Stomach smooth muscle (tissue), 2 donors: ENCODE data around the gene NCS1.
A peak's percentile ranks its signal among the peaks of the same experiment; 100 is the strongest.

Source experiments
- H3K27ac ChIP-seq: one replicate; pipeline ENCODE4 v1.7.0; 2013; ENCODE audit warnings: mild to moderate bottlenecking, low read length, inconsistent platforms
- H3K27me3 ChIP-seq, 2 donors: one replicate each; pipeline ENCODE4 v1.7.0; 2013; ENCODE audit warnings: low read length in 2 of 2; ENCODE audit not compliant: insufficient read depth in 2 of 2, control insufficient read depth in 1 of 2
- H3K36me3 ChIP-seq, 2 donors: one replicate each; pipeline ENCODE4 v1.7.0; 2013; ENCODE audit warnings: low read length in 2 of 2; ENCODE audit not compliant: control insufficient read depth in 2 of 2, insufficient read depth in 2 of 2
- H3K4me1 ChIP-seq: one replicate; pipeline ENCODE4 v1.7.0; 2013; ENCODE audit warnings: low read length; ENCODE audit not compliant: control insufficient read depth, insufficient read depth
- H3K4me3 ChIP-seq, 2 donors: one replicate each; pipeline ENCODE4 v1.7.0; 2013; ENCODE audit warnings: low read length in 2 of 2
- H3K9ac ChIP-seq, 2 donors: one replicate each; pipeline ENCODE4 v1.7.0; 2013; ENCODE audit warnings: low read length in 2 of 2, mild to moderate bottlenecking in 1 of 2
- H3K9me3 ChIP-seq, 2 donors: one replicate each; pipeline ENCODE4 v1.7.0; 2013; ENCODE audit warnings: low read length in 2 of 2; ENCODE audit not compliant: control insufficient read depth in 2 of 2
- donor health status: healthy.
- donor health status: Pancreatic carcinoma.

Gene NCS1

GRCh38 chr9:130159915-130160670 is 12.1 kb upstream of the NCS1 start:
- no peak overlapping the region for H3K27ac ChIP-seq
- no peaks in the 10 kb centered on the region for H3K36me3 ChIP-seq
- no peaks in the 10 kb centered on the region for H3K9me3 ChIP-seq
- no peak overlapping the region for H3K9ac ChIP-seq
- H3K4me3 ChIP-seq: no peak overlapping the region
- no peaks in the 10 kb centered on the region for H3K27me3 ChIP-seq
- no peaks in the 10 kb centered on the region for H3K4me1 ChIP-seq

GRCh38 chr9:130160862-130161470 is 11.2 kb upstream of the NCS1 start:
- Histone ChIP-seq H3K4me1 (no peaks in the 10 kb centered on the region), H3K36me3 (no peaks in the 10 kb centered on the region), H3K27ac (no peak overlapping the region), H3K27me3 (no peaks in the 10 kb centered on the region), H3K9me3 (no peaks in the 10 kb centered on the region), H3K4me3 (no peak overlapping the region), H3K9ac (no peak overlapping the region)

GRCh38 chr9:130165579-130165978 is 6.6 kb upstream of the NCS1 start:
- Histone ChIP-seq H3K9me3 (no peaks in the 10 kb centered on the region), H3K27ac (no peak overlapping the region), H3K36me3 (no peaks in the 10 kb centered on the region)

GRCh38 chr9:130166399-130166798 is 5.8 kb upstream of the NCS1 start:
- Histone ChIP-seq H3K36me3 (no peaks in the 10 kb centered on the region), H3K4me3 (no peak overlapping the region), H3K9ac (no peak overlapping the region), H3K4me1 (peaks cover 3% of the 10 kb centered on the region), H3K9me3 (no peaks in the 10 kb centered on the region), H3K27me3 (no peaks in the 10 kb centered on the region), H3K27ac (no peak overlapping the region)

More at GRCh38 chr9:130165579-130165978, 6.6 kb upstream of the NCS1 start:
- Histone ChIP-seq H3K4me3 (no peak overlapping the region), H3K27me3 (no peaks in the 10 kb centered on the region), H3K4me1 (no peaks in the 10 kb centered on the region), H3K9ac (no peak overlapping the region)

- Histone ChIP-seq H3K27me3 (no peaks in the 10 kb centered on the region), H3K4me1 (peaks cover 11% of the 10 kb centered on the region), H3K9ac (no peak overlapping the region), H3K36me3 (no peaks in the 10 kb centered on the region), H3K27ac (no peak overlapping the region), H3K9me3 (no peaks in the 10 kb centered on the region), H3K4me3 (no peak overlapping the region)
These were observed 4.3 kb upstream of the NCS1 start for GRCh38 chr9:130167927-130168326.

- H3K9ac ChIP-seq: peak overlapping the region in 1 of 2 donors; percentile 45
- H3K36me3 ChIP-seq: no peaks in the 10 kb centered on the region
- peaks cover 43% of the 10 kb centered on the region for H3K4me1 ChIP-seq
- no peaks in the 10 kb centered on the region for H3K27me3 ChIP-seq
- H3K4me3 ChIP-seq: peak overlapping the region; percentile 43 to 62
- H3K27ac ChIP-seq: peak overlapping the region; percentile 31
- no peaks in the 10 kb centered on the region for H3K9me3 ChIP-seq
These were observed 717 bp upstream of the NCS1 start for GRCh38 chr9:130171226-130172148.

GRCh38 chr9:130172858-130173665 is 858 bp downstream of the NCS1 start:
- peaks cover 58% of the 10 kb centered on the region for H3K4me1 ChIP-seq
- H3K4me3 ChIP-seq: peak overlapping the region; percentile 80 to 88
- no peaks in the 10 kb centered on the region for H3K36me3 ChIP-seq
- H3K9me3 ChIP-seq: no peaks in the 10 kb centered on the region
- H3K27ac ChIP-seq: peak overlapping the region; percentile 98
- H3K9ac ChIP-seq: peak overlapping the region; percentile 85 to 88
- no peaks in the 10 kb centered on the region for H3K27me3 ChIP-seq

- Histone ChIP-seq H3K27ac (peak overlapping the region; percentile 98), H3K27me3 (no peaks in the 10 kb centered on the region), H3K4me1 (peaks cover 63% of the 10 kb centered on the region), H3K9ac (peak overlapping the region; percentile 85 to 88), H3K9me3 (no peaks in the 10 kb centered on the region), H3K4me3 (peak overlapping the region; percentile 80 to 88), H3K36me3 (no peaks in the 10 kb centered on the region)
These were observed 1.4 kb downstream of the NCS1 start for GRCh38 chr9:130173666-130173983.

- Histone ChIP-seq H3K9ac (peak overlapping the region; percentile 85 to 88), H3K27ac (peak overlapping the region; percentile 98), H3K4me1 (peaks cover 63% of the 10 kb centered on the region), H3K36me3 (no peaks in the 10 kb centered on the region), H3K27me3 (no peaks in the 10 kb centered on the region), H3K9me3 (no peaks in the 10 kb centered on the region), H3K4me3 (peak overlapping the region; percentile 80 to 88)
These were observed 1.8 kb downstream of the NCS1 start for GRCh38 chr9:130174025-130174424.

GRCh38 chr9:130174920-130175321 is 2.7 kb downstream of the NCS1 start:
- Histone ChIP-seq H3K27ac (peak overlapping the region; percentile 98), H3K9me3 (no peaks in the 10 kb centered on the region), H3K36me3 (no peaks in the 10 kb centered on the region), H3K4me3 (peak overlapping the region in 1 of 2 donors; percentile 88), H3K9ac (peak overlapping the region; percentile 60 to 61), H3K27me3 (no peaks in the 10 kb centered on the region), H3K4me1 (peaks cover 63% of the 10 kb centered on the region)
